SHP77 (cell line): ENCODE data around the gene RBM6.
A peak's percentile ranks its signal among the peaks of the same experiment; 100 is the strongest.
"Not testable (repeated sequence)": the region's sequence is repeated elsewhere in the genome, so short reads cannot be mapped to it uniquely, and the experiment has no call there.

ENCODE experiments used
- DNase-seq, 2 experiments: peaks; one replicate each; lab custom pipeline; 2025; lab: John Stamatoyannopoulos, UW

The RBM6 gene

GRCh38 chr3:49939858-49940666 lies at the start of gene RBM6:
Gene RBM6 (plus strand): TSS chr3:49940150. CDS start chr3:49962642, 22,492 bp downstream.
- DNase-seq: peak; percentile 97 to 99

DNA sequence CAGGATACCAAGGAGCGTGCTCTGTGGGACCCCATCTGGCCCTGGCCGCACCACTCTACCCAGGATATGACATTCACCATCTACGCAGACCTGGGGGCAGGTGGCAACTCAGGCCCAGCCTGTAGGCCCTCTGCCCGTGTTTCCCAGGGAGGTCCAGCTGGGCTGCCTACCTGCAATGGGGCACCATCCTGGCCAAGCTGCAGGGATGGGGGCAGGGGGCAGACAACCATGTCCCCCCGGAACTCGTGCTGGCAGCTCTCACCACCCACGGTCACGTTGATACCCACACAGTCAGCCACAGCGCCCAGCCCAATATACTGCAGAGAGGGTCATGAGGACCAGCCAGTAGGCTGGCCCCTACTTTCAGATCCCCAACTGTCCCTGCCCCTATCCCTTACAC lies 44.2 kb upstream of the RBM6 start:
- no peak for DNase-seq

DNA sequence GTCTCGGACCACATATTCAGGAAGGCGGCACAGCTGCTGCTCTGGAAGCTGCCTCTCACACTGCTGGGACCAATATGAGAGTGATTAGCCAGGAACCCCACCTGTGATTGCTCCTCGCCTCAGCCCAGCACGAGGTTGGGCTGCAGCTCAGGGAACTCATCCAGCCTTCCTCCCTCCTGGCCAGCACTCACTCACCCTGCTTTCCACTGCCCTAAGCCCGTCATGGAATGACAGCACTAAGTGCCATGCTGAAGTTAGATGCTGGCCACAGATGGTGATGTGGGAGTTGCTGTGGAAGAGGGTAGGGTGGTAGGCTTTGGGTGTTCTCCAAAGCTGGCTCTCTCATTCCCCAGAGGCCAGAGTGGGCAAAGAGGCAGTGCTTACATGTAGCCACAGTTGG lies 43.6 kb upstream of the RBM6 start:
- DNase-seq: no peak

- DNase-seq: no peak
These were observed 41.0 kb upstream of the RBM6 start for GRCh38 chr3:49898991-49899390.

GRCh38 chr3:49899815-49900214 lies 40.1 kb upstream of the RBM6 start:
- DNase-seq: no peak

DNA sequence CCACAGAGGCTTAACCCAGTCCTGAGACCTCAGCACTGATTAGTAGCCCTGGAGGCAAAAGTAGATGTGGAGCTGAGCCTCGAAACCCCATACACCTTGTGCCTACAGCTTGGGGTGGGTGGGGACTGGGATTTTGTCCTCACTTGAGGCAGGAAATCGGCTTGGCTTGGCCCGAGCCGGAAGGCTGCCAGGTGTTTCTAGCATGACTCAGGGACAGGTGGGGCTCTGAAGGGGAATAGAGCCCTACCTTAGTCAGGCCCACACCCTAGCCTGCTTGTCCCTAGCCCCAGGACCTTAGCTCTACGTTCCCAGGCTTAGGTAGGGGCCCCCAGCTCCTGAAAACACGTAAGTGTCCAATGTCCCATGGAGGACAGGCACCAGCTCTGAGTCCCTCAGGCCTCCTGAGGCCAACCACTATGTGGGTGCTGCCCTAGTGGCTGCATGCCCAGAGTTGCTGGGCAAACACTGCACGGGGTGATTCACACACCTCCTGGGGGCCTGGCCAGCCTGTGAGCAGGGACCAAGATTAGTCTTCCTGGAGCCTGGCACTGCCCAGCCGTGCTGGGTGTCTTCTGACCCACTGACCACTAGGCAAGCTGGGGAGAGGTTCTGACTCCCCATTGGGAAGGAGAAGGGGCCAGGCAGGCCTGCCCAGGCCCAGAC lies 39.3 kb upstream of the RBM6 start:
- no peak for DNase-seq

DNA sequence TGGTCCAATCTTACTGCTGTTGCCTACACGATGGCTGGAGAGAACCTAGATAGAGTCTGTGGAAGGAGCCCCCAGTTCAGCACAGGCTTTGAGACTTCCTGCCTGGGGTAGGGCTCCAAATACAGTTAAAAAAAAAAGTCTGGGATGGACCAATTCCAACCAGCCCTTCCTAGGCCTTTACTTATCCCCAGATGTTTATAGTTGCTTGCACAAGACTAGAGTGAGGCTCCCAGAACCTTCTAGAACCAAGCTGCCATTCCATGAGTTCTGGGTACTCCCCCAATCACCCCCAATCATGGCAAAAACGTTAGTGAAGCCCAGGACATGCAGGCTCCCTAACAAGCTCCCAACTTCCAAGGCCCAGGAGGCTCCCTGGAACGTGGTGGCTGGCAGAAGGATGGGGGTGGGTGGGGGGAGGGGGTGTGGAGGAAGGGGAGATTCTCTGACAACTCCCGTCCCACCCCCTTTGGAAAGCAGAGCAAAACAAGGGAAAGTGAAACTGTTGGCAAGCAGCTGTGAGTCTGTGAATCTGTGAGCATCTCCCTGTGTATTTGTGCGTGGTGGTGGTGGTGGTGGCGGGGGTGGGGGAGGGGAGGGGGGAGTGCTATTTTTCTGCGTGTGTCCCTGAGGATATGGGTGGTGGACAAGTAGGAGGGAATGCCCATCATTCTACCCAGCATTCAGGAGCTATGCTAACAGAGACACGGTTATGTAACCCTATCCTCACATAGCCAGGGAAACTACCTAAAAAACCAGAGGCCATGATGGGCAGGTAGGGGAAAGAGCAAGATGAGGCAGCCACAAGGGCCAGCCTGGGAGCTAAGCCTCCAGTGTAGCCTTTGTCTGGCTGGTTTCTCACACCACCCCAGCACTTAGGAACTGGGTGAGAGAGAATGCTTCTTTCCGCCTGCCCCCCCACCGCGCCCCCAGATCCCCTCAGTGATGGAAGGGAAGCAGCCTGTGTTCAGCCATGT lies 38.3 kb upstream of the RBM6 start:
- no peak for DNase-seq

GRCh38 chr3:49902511-49903345 lies 37.2 kb upstream of the RBM6 start:
- no peak for DNase-seq

- peak; percentile 52 to 76 for DNase-seq
These were observed 36.2 kb upstream of the RBM6 start, which contains the start of gene MST1R for GRCh38 chr3:49903451-49904424. Gene MST1R (minus strand): TSS chr3:49903873. CDS start chr3:49903609, 264 bp downstream.

GRCh38 chr3:49904448-49904847 lies 35.5 kb upstream of the RBM6 start:
- DNase-seq: not testable (repeated sequence)

DNA sequence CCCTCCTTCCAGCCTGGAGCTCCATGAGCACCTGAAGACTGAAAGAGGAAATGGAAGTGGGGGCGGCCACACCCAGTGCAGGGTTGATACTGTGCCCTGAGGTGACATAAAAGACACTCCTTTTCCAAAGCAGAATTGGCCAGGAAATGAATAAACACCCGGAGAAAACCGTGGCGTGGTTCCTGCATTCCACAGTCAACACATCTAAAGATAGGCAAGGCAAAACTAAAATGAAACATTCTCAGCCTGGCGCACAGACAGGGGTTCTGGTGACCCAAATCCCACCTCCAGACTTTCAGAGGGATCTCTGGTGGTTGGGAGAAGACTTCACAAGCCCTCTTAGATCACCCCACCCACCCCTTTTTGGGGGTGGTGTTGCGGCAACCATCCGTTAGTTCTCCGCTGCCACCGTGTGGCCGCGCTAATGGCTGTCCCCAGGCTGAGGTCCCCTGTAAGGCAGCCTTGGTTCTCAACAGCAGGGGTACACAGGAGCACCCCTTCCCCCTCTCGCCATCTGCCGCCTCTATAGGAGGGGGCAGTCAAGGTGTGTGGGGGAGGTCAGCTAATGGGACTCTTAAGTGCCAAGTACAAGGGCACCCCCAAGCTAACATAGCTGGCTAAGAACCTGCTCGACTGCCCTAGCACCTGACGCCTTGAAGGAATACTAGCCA lies 33.7 kb upstream of the RBM6 start:
- DNase-seq: no peak

DNA sequence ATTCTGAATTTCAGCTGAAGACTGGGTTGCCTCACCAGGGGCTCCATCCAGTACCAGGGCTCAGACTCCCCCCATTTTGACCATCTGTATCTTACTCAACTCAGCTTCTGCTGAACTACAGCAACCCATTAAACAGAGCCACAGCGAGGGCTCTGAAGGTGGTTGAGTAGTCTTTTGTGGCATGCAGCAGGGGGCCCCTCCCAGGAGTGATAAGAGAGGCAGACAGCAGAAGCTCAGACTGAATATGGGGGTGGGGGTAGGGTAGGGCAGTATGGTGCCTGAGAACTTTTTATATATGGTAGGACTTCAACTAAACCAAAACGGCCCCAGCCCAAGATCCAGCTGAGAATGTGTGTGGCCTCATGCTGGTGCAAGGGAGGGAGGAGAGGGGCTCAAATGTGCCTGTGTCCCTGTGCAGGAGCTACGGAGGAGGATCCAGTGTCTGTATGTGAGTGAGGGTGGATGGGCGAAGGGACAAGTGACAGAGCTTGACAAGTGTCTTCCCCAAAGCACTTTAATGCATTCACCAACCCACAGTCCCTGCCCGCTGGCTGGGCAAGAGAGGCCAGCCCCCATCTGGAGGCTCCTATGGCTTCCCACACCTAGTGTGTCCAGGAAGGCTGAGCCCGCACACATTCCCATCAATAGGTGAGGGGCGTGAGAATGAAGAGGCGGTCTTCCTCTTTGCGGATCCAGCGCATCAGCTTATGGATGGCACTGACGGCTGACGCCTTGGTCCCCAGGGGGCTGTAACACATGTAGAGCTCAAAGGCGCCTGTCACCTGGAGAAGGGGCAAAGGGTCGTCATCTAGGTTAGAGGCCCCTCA lies 31.4 kb upstream of the RBM6 start:
- DNase-seq: no peak

GRCh38 chr3:49910409-49911123 lies 29.4 kb upstream of the RBM6 start:
- DNase-seq: no peak

GRCh38 chr3:49911124-49911420 lies 28.9 kb upstream of the RBM6 start:
- no peak for DNase-seq

- no peak for DNase-seq
These were observed 28.3 kb upstream of the RBM6 start for GRCh38 chr3:49911611-49912010.

- DNase-seq: no peak
These were observed 27.1 kb upstream of the RBM6 start for GRCh38 chr3:49912881-49913281.

- DNase-seq: no peak
These were observed 25.0 kb upstream of the RBM6 start for GRCh38 chr3:49914906-49915305.

DNA sequence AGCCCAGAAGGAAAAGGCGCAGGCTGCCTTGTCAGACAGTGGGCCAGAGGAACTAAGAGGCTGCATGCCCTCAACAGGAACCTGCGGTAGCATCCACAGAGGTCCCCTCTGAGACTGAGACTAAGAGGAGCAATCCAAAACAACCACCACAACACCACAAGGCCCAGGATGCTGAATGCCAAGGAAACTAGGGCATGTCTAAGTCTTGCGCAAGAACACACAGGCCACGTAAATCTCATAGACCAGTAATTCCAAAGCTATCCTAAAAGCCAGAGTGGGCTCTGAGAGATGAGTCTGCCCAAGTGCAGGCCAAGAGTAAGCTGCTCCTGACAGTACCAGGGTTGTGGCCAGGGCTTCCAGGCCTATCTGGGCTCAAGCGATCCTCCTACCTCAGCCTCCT lies 23.3 kb upstream of the RBM6 start:
- no peak for DNase-seq
